ENCODE results near the gene PLXNA4.

- no peak for TF ChIP-seq GATA3 (IDR thresholded peaks at IDR 0.05; ENCODE audit: low read depth, low read length)
- no peak for TF ChIP-seq GATA2 (IDR thresholded peaks at IDR 0.05; ENCODE audit: low read depth, low read length)
Observed at GRCh38 chr7:132125872-132126595, 450.2 kb downstream of the PLXNA4 start.

Measured in SH-SY5Y (cell line).